ENCODE results near the gene CXorf38.

DNA sequence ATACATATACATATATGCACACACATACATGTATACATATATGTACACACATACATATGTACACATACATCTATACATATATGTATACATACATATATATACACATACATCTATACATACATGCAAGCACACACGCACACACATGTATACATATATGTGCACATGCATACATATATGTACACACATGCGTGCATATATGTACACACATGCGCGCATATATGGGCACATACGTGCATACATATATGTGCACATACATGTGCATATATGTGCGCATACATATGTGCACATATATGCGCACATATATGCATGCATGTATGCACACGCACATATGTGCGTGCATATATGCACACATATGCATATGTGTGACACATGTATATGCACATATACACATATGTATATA lies 31.4 kb downstream of the CXorf38 start:
- TF ChIP-seq, protein P1, sequence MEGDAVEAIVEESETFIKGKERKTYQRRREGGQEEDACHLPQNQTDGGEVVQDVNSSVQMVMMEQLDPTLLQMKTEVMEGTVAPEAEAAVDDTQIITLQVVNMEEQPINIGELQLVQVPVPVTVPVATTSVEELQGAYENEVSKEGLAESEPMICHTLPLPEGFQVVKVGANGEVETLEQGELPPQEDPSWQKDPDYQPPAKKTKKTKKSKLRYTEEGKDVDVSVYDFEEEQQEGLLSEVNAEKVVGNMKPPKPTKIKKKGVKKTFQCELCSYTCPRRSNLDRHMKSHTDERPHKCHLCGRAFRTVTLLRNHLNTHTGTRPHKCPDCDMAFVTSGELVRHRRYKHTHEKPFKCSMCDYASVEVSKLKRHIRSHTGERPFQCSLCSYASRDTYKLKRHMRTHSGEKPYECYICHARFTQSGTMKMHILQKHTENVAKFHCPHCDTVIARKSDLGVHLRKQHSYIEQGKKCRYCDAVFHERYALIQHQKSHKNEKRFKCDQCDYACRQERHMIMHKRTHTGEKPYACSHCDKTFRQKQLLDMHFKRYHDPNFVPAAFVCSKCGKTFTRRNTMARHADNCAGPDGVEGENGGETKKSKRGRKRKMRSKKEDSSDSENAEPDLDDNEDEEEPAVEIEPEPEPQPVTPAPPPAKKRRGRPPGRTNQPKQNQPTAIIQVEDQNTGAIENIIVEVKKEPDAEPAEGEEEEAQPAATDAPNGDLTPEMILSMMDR (IDR thresholded peaks at IDR 0.05) = no peak
- TF ChIP-seq POLR2A (IDR thresholded peaks at IDR 0.05) = no peak

Measured in esophagus squamous epithelium (tissue), 4 donors.